LNCAP (cell line): Measurements from ENCODE around the gene FEM1B.

ENCODE experiments used
- CTCF ChIP-seq: fragments of 450-650 bp; IDR thresholded peaks from 2 replicates; pipeline ENCODE4 v1.5.1; 2017; ENCODE audit warnings: mild to moderate bottlenecking

The FEM1B gene

GRCh38 chr15:68232449-68232848, 45.1 kb upstream of the FEM1B start:
- TF ChIP-seq CTCF, result no peak

DNA sequence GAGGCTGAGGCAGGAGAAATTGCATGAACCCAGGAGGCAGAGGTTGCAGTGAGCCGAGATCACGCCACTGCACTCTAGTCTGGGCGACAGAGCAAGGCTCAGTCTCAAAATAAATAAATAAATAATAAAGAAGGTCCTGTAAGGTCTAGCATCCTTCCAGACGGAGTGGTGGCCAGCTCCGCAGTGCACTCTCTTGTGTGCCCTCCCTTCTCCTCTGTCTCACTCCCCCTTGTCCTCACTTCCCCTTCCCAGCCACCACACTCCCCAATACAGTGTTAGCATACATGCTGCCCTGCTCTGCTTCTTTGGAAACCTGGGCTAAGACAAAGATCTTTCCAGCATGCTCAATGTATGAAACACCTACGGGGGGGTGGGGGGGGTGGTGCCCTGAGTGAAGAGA, 44.6 kb upstream of the FEM1B start:
- TF ChIP-seq CTCF, result no peak

DNA sequence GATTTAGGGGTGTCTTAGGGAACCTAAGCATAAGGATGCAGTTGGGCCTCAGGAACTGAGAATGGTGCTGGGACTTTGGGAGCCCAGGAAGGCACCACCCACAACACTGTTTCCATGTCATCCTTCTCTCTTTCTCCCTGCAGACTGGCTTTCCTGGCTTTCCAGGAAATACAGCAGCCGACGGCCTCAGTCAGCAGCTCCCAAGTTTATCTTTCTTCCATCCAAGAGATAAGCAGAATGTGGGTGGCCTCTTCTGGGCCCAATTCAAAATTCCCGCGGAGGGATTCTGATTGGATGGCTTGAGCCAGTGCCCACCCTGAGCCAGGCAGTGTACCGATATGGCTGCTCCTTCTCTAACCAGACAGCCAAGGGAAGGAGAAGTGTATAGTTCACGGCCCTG, 43.5 kb upstream of the FEM1B start:
- TF ChIP-seq CTCF, result no peak

DNA sequence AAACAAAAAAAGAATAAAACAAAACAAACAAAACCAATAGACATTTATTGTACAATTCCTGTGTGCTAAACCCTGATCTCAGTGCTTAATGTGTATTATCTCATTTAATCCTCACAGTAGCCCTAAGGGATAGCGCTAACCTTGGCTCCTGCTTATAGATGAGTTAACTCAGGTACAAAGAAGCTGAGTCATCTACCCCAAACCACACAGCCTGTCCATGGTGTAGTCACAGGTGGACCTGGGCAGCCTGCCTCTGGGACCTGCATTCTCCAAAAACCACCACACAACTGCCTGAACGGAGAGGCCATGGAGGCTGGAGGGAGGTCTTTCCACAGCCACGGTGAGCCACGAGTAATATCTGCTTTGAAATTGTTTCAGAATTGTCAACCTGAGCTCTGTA, 42.5 kb upstream of the FEM1B start:
- no peak for TF ChIP-seq CTCF

DNA sequence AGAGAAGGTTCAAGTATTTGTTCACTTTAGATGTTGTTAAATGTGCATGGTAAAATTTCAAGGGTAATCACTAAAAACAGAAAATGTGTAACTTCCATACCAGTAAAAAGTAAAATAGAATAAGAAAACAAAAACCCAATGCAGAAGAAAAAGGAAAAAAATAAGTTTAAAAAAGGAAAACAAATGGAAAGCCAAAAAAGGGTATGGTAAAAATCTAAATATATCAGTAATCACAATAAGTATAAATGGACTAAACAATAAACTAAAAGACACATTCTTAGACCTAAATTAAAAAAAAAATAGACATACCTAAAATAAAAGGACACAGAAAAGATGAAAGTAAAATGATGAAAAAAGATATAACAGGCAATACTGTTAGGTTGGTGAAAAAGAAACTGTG, 38.5 kb upstream of the FEM1B start:
- no peak for TF ChIP-seq CTCF

DNA sequence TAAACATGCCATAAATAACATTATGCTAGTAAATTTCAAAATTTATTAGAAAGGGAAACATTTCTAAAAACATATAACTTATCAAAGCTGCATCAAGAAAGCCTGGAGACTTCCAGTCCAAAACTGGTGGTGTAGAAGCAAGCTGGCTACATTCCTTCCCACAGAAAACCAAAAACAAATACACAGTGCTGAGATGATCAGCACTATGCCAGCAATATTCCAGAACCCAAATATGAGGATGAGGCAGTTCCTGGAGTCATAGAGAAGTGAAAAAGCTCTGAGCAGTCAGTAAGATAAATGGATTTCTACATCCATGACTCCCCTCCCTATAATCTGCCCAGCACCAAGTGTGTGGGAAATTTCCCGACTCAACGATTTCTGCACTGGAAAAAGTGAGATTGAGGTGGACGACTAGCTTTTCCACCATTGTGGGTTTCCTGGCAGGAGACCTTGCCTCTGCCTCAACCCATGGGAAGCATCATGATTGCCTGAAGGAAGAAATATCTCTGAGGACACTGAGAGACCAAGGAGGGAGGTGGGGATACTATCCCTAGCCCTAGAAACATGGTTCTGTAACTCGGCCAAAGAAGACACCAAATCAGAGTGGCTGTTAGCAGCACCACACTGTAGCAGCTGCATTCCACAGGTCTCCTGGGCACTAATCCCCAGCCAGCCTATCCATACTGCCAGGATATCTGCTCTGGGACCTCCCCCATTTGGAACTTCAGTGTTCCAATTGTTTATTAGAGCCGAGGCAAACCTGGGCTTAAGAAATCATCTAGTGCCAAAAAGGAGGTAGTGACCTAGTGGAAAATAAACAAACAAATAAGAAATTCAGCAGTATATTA, 36.2 kb upstream of the FEM1B start:
- no peak for TF ChIP-seq CTCF

DNA sequence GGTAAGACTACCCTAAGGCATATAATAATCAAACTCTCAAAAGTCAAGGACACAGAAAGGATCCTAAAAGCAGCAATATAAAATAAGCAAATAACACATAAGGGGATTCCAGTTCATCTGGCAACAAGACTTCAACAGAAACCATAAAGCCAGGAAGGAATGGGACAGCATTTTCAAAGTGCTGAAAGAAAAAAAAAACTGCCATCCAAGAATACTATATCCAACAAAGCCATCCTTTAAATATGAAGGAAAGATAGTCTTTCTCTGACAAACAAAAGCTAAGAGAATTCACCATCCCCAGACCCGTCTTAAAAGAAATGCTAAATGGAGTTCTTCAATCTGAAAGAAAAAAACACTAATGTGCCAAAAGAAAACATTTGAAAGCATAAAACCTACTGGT, 33.3 kb upstream of the FEM1B start:
- no peak for TF ChIP-seq CTCF
